Nucleus accumbens (tissue), 56 donors: ENCODE data around the gene DAP.
A peak's percentile ranks its signal among the peaks of the same experiment; 100 is the strongest.

ENCODE experiments used
- DNase-seq, 56 donors: peaks; one replicate each; lab custom pipeline; 2025; lab: John Stamatoyannopoulos, UW

The DAP gene

DNA sequence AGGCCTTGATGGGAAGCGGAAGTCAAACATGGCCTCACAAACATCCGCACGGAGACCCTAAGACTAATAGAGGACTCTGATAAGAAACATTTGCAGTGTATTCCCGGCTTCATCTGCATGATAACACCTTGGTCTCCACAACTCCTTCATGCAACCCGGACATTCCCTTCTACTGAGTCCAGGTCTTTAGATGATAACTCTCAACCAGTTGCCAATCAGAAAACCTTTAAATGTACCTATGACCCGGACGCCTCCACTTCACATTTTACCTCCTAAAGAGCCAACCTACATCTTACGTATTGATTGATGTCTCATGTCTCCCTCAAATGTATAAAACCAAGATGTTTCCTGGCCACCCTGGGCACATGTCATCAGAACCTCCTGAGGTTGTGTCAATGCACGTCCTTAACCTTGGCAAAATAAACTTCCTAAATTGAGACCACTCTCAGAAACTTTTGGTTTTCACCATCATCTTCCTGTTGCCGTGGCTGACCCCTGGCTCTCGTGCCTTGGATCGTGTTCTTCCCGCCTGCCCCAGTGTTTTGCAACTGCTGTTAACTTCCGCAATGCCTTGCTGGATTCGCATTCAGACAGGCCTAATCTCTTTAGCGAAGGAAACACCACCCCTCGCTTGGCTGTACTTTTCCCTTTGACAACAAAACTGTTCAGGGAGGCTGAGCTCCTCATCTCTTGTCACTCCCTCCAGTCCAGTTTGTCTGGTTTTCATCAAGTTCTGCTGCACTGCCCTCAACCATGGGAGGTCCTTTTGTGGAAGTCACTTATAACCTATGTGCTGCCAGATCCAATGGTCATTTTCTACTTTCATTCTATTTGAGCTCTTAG, 1.1 kb upstream of the DAP start:
- DNase-seq = peak in 6 of 56 donors; percentile 7 to 48 (median 18)

DNA sequence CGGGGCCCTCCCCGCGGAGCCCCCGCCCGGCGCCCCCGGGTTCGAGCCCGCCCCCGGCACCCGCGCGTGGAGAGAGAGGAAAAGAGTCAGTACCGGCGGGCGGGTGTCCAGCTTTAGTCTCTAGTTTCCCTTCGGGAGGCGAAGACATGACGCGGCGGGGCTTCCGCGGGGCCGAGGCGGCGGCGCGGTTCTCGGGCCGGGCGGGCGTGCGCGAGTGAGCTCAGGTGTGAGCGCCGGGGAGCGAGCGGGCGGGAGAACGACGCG, 181 bp downstream of the DAP start:
- peak in 1 of 56 donors; percentile 57 for DNase-seq

GRCh38 chr5:10760096-10760920, 726 bp downstream of the DAP start:
- DNase-seq = peak in 30 of 56 donors; percentile 5 to 67 (median 34)

GRCh38 chr5:10759111-10759510, 1.9 kb downstream of the DAP start:
- no peak for DNase-seq

GRCh38 chr5:10757922-10758555, 3.0 kb downstream of the DAP start:
- no peak for DNase-seq

DNA sequence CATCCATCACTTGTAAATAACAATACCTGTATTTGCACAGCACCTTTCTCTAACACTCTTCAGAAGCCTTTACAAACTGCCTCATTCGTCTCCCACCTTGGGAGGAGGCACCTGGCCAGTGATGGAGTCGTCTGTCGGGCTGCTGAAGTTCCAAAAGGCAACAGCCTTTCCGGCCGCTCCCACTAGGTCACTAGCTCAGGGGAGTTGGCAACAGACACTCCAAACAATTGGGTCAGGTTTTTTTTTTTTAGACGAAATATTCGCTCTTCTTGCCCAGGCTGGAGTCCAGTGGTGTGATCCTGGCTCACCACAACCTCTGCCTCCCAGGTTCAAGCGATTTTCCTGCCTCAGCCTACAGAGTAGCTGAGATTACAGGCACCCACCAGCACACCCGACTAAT, 4.0 kb downstream of the DAP start:
- DNase-seq = no peak

GRCh38 chr5:10756549-10756948, 4.5 kb downstream of the DAP start:
- no peak for DNase-seq

- DNase-seq = no peak
Observed at GRCh38 chr5:10753178-10753577, 7.9 kb downstream of the DAP start.

GRCh38 chr5:10752451-10752850, 8.6 kb downstream of the DAP start:
- DNase-seq = no peak

- DNase-seq = no peak
Observed at GRCh38 chr5:10750909-10751308, 10.1 kb downstream of the DAP start.

DNA sequence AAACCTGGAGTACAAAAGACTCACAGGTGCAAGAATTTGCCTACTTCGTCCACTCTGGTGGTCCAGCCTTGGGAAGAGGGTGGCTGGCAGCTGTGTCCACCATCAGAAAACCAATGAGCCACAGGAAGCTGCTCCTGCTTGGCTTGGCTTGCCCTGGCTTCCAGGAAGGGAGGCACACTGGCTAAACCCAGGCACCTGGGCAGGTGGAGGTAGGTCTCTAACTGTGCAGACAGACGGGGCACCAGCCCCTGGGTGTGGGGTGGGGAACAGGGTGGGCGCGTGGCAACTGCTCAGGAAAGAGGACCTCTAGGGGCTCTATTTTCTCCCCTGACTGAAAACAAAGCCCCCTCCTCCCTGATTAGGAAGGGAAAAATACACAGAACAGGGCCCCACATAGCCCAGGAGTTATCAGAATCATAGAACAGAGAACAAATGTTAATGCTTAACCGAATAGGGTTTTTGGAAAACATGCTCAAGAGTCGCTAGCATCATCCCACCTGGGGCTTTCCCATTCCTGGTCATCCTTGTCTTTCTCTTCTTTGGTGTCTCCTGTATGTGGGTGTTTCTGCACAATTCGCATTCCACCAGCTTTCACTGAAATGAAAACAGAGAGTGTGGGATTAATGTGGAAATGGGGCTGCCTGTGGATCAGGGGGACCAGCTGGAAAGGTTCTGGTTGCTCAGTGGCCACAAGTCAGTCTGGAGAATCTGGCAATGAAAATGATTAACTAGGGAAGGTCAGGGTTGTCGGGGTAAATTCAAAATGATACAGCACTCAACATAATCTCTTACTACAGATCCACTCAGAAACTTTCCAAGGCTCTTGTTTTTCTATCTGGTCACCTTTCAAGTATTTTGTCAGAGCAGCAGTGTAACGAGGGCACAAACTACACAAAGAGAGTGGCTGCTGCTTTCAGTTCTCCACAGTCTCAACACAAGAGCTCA, 13.1 kb downstream of the DAP start:
- DNase-seq = no peak

GRCh38 chr5:10746711-10747110, 14.3 kb downstream of the DAP start:
- DNase-seq = peak in 1 of 56 donors; percentile 19

DNA sequence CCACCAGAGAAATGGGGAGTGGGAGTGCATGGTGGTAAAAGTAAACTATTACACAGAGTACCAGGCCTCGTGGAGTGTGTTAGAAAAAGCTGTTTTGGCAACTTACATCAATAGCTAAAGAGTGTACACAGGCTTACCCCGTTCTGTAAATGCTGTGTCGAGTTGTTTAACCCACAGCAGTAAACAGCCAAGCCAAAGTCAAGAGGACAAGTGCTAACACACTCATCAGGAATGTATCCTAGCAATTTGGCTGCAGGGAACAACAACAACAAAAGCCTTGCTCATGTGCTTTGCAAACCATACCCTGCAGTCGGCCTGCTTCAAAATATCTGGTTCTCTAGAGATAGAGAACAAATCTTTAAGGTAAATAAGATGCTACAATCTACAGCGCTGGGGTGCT, 15.9 kb downstream of the DAP start:
- no peak for DNase-seq

GRCh38 chr5:10744681-10745080, 16.4 kb downstream of the DAP start:
- no peak for DNase-seq

- DNase-seq = no peak
Observed at GRCh38 chr5:10743951-10744350, 17.1 kb downstream of the DAP start.

- no peak for DNase-seq
Observed at GRCh38 chr5:10743526-10743925, 17.5 kb downstream of the DAP start.

DNA sequence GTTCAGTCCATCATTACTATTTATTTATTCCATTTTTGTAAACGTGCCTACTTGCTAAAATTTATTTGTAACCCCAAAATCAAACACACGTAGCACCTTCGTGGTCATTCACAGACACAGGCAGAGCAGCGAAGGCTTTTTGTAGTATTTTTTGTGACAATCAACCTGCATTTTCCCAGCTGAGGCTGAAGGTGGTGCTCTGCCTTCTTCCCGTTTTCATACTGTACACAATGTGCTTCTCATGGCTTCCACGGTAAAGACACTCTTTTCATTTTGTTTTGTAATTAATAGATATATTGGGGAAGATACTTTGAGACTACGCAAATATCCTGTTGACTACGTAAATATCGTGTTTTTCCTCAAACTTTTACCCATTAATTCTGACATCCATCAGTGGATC, 19.4 kb downstream of the DAP start:
- no peak for DNase-seq

- no peak for DNase-seq
Observed at GRCh38 chr5:10740384-10740783, 20.6 kb downstream of the DAP start.

GRCh38 chr5:10737880-10738279, 23.2 kb downstream of the DAP start:
- DNase-seq = no peak

GRCh38 chr5:10736808-10737207, 24.2 kb downstream of the DAP start:
- no peak for DNase-seq
